ENCODE measurements around the gene BSX. TPM values are rescaled to one million over a fixed set of nuclear protein-coding genes. Genes with fewer than 3 reads are reported as not detected.

Gene BSX
- polyA plus RNA-seq (2011; rRNA removed) = not detected in 2 replicates
- not detected in 2 replicates for polyA minus RNA-seq (2011; rRNA and poly(A)+ RNA removed)

DNA sequence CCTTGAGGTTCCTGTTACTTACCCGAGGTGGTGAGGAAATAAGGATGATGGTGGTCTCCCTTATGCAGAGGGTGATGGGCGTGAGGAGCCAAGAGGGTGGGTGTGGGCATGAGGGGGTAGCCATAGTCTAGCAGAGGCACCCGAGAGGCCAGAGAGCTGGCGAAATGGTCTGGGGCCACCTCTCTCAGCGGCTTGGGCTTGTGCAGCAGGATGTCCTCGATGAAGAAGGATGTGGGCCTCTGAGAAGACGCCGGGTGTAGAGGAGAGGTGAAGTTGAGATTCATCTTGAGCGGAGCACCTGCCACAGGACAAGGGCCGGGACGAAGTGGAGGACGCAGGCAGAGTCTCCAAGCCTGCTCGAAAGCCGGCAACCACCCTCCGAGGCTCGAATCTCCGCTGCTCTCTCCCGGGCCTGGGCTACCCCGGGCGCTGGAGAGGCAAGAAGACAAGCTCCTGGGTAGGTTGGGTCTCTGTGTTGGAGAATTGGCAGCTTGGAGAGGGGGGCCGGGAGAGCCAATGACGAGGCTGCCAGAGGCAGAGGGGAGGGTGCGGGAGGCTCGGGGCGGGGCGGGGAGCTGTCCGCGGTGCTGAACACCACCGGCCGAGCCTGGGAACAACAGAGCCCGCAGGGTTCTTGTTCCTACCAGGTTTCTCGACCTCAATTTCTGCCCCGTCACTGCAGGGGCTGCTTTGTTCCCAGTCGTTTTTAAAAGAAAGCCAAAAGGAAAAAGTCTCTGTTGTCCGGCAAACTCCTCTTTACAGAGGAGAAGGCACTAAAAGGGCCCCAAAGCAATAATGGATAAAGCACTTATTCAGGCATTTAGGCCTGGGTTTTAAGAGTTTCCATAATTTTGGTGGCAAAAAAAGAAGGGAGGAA lies at the start of gene BSX:
Gene BSX (minus strand): TSS at position 447 of the 877 bp plus-strand sequence. CDS start 163 bp downstream, at position 284.
- H3K4me3 ChIP-seq (ENCODE audit: low read depth, low read length) = no peak within 1 kb of the TSS
- H3K27me3 ChIP-seq (ENCODE audit: control insufficient read depth, insufficient read depth, low read length) = peaks cover 68% of the 10 kb centered on the region
- ChIA-PET POLR2A (no interaction called here), CTCF (interaction anchor here (0.9 kb wide), 1 partner anchor 117 kb away, joined by 3 read pairs; no protein-coding TSS in a partner anchor)
- TF ChIP-seq, protein P1, sequence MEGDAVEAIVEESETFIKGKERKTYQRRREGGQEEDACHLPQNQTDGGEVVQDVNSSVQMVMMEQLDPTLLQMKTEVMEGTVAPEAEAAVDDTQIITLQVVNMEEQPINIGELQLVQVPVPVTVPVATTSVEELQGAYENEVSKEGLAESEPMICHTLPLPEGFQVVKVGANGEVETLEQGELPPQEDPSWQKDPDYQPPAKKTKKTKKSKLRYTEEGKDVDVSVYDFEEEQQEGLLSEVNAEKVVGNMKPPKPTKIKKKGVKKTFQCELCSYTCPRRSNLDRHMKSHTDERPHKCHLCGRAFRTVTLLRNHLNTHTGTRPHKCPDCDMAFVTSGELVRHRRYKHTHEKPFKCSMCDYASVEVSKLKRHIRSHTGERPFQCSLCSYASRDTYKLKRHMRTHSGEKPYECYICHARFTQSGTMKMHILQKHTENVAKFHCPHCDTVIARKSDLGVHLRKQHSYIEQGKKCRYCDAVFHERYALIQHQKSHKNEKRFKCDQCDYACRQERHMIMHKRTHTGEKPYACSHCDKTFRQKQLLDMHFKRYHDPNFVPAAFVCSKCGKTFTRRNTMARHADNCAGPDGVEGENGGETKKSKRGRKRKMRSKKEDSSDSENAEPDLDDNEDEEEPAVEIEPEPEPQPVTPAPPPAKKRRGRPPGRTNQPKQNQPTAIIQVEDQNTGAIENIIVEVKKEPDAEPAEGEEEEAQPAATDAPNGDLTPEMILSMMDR (IDR thresholded peaks at IDR 0.05; ENCODE audit: insufficient read depth, low read depth, low read length) = no peak
- no peaks in the 10 kb centered on the region for H3K36me3 ChIP-seq (ENCODE audit: control insufficient read depth, insufficient read depth, low read length)
- no peak for DNase-seq (ENCODE audit: low read depth)

DNA sequence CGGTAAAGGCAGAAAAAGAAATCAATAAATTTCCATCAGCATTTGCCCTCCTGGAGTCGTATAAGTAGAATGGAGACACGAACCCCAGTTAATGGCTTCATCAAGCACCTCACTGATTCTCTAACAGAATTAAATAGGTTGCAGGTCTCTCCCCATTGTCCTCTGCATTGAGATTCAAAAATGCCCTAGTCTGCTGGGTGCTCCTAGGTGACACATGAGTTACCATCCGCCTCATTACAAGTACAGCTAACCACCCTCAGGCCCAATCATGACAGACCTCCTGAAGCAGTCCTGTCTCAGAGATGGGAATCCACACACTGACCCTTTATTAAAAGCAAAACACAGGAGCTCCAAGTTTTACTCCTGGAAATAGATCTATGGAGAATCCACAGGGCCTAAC lies 48.9 kb upstream of the BSX start:
- ChIA-PET POLR2A (no interaction called here), CTCF (interaction anchor here (0.6 to 1.6 kb wide), 5 partner anchors 8 to 611 kb away, joined by 3 to 7 read pairs (median 4); no protein-coding TSS in a partner anchor)
- no peak for DNase-seq (ENCODE audit: low read depth)
- H3K36me3 ChIP-seq (ENCODE audit: control insufficient read depth, insufficient read depth, low read length) = no peaks in the 10 kb centered on the region
- TF ChIP-seq, protein P1 (IDR thresholded peaks at IDR 0.05; ENCODE audit: insufficient read depth, low read depth, low read length) = no peak
- peaks cover 5% of the 10 kb centered on the region for H3K27me3 ChIP-seq (ENCODE audit: control insufficient read depth, insufficient read depth, low read length)
- H3K4me3 ChIP-seq (ENCODE audit: low read depth, low read length) = no peak overlapping the region

GRCh38 chr11:123020968-123021367 lies 39.3 kb upstream of the BSX start:
- no peak for DNase-seq (ENCODE audit: low read depth)
- ChIA-PET CTCF (interaction anchor here (0.7 to 10.0 kb wide), 34 partner anchors 9 to 406 kb away, joined by 3 to 321 read pairs (median 4); no protein-coding TSS in a partner anchor), POLR2A (interaction anchor here (0.6 kb wide), 1 partner anchor 121 kb away, joined by 3 read pairs; no protein-coding TSS in a partner anchor)
- Histone ChIP-seq H3K36me3 (ENCODE audit: control insufficient read depth, insufficient read depth, low read length) (no peaks in the 10 kb centered on the region), H3K27me3 (ENCODE audit: control insufficient read depth, insufficient read depth, low read length) (peaks cover 4% of the 10 kb centered on the region), H3K4me3 (ENCODE audit: low read depth, low read length) (no peak overlapping the region)
- TF ChIP-seq, protein P1 (IDR thresholded peaks at IDR 0.05; ENCODE audit: insufficient read depth, low read depth, low read length) = peak; percentile 81

GRCh38 chr11:123018702-123019101 lies 37.1 kb upstream of the BSX start:
- ChIA-PET CTCF (interaction anchor here (1.0 to 10.0 kb wide), 3 partner anchors 147 to 390 kb away, joined by 3 to 321 read pairs (median 3); no protein-coding TSS in a partner anchor), POLR2A (no interaction called here)
- DNase-seq (ENCODE audit: low read depth) = no peak
- TF ChIP-seq, protein P1 (IDR thresholded peaks at IDR 0.05; ENCODE audit: insufficient read depth, low read depth, low read length) = no peak
- Histone ChIP-seq H3K4me3 (ENCODE audit: low read depth, low read length) (no peak overlapping the region), H3K27me3 (ENCODE audit: control insufficient read depth, insufficient read depth, low read length) (peaks cover 6% of the 10 kb centered on the region), H3K36me3 (ENCODE audit: control insufficient read depth, insufficient read depth, low read length) (no peaks in the 10 kb centered on the region)

DNA sequence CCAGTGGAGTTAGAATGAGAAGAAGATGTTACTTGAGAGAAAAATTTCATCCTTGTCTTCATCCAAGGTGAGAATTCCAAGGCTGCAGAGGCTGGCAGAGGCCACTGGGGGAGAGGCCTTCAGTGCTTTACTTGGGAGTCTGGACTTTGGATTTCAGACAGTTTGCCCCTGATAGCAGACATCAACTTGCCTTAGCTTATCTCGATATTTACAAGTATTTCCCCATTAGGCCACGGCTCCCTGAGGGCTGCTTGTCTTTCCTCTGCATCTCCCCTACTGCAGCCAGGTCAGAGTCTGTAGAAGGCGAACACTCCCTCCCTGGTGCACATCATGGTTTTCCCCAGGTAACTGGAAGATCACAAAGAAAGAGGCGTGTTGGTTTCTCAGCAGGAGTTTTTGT lies 29.9 kb upstream of the BSX start:
- H3K4me3 ChIP-seq (ENCODE audit: low read depth, low read length) = no peak overlapping the region
- CTCF ChIA-PET = interaction anchor here (0.6 to 0.9 kb wide), 2 partner anchors 9 to 11 kb away, joined by 3 to 7 read pairs; no protein-coding TSS in a partner anchor
- H3K36me3 ChIP-seq (ENCODE audit: control insufficient read depth, insufficient read depth, low read length) = no peaks in the 10 kb centered on the region
- TF ChIP-seq, protein P1 (IDR thresholded peaks at IDR 0.05; ENCODE audit: insufficient read depth, low read depth, low read length) = no peak
- POLR2A ChIA-PET = no interaction called here
- no peak for DNase-seq (ENCODE audit: low read depth)
- peaks cover 5% of the 10 kb centered on the region for H3K27me3 ChIP-seq (ENCODE audit: control insufficient read depth, insufficient read depth, low read length)
